Gastrocnemius medialis (tissue), 4 donors: Measurements from ENCODE around the gene LAMC3.

Experiments used
- POLR2A ChIP-seq, 2 donors: fragments of 450-650 bp; IDR thresholded peaks; one replicate each; pipeline ENCODE4 v1.6.1; 2017; ENCODE audit warnings: antibody characterized with exemption in 2 of 2, mild to moderate bottlenecking in 2 of 2, moderate library complexity in 2 of 2
- TF ChIP-seq, protein P1 (sequence below), 5 experiments: fragments of 450-650 bp in 3 of 5; fragments of 200-600 bp in 2 of 5; sonication (generic) in 2 of 5; IDR thresholded peaks in 4 of 5; conservative IDR thresholded peaks in 1 of 5; 1 replicate in 4 of 5; 2 replicates in 1 of 5; pipeline ENCODE4 v1.5.1; 2016 to 2019; ENCODE audit warnings: antibody characterized with exemption in 5 of 5, mild to moderate bottlenecking in 3 of 5, moderate library complexity in 3 of 5

DNA sequence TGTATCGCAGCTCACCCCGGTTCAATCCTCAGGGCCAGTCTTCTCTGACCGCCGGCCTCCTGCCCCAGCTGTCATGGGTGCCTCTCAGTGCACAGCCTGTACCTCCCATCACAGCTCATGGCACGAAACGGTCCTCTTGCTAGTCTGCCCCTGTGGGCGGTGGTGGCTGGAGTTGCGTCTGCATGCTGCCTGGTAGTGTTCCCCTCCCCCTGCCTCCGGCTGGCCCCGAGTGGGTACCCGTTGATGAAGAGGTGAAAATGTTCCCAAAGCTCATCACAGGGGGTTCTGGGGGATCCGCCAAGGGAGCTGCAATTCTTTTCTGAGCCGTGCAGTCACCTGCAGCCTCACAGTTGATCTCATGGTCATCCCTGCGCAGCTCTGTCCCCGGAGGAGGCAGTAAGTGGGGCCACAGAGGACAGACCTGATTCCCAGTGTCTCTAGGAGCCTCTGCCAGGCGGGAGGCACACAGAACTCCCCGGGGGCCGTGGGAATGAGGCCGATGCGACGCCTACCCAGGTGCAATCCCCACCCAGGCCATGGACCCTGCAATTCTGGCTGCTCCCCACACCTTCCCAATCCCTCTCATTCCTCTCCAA, 35.2 kb upstream of the LAMC3 start:
- TF ChIP-seq, protein P1, sequence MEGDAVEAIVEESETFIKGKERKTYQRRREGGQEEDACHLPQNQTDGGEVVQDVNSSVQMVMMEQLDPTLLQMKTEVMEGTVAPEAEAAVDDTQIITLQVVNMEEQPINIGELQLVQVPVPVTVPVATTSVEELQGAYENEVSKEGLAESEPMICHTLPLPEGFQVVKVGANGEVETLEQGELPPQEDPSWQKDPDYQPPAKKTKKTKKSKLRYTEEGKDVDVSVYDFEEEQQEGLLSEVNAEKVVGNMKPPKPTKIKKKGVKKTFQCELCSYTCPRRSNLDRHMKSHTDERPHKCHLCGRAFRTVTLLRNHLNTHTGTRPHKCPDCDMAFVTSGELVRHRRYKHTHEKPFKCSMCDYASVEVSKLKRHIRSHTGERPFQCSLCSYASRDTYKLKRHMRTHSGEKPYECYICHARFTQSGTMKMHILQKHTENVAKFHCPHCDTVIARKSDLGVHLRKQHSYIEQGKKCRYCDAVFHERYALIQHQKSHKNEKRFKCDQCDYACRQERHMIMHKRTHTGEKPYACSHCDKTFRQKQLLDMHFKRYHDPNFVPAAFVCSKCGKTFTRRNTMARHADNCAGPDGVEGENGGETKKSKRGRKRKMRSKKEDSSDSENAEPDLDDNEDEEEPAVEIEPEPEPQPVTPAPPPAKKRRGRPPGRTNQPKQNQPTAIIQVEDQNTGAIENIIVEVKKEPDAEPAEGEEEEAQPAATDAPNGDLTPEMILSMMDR (IDR thresholded peaks at IDR 0.05 in 4 of 5, conservative IDR thresholded peaks at IDR 0.05 in 1 of 5): no peak
- TF ChIP-seq POLR2A (IDR thresholded peaks at IDR 0.05): no peak
